Epithelial cell of esophagus (primary cell): ENCODE results near the gene FIBP.

Experiments
- DNase-seq: peaks from one replicate; pipeline ENCODE4 v3.0.0; 2010; ENCODE audit warnings: low read depth
- H3K4me3 ChIP-seq: 2 replicates; pipeline ENCODE4 v1.5.1; 2011; ENCODE audit warnings: mild to moderate bottlenecking, low read length, control low read depth
- TF ChIP-seq, protein P1 (sequence below): IDR thresholded peaks from 2 replicates; pipeline ENCODE4 v1.5.1; 2011; ENCODE audit warnings: low read depth, mild to moderate bottlenecking, low read length, control low read depth, inconsistent platforms; ENCODE audit not compliant: insufficient read depth; ENCODE audit errors: missing control alignments

FIBP gene

DNA sequence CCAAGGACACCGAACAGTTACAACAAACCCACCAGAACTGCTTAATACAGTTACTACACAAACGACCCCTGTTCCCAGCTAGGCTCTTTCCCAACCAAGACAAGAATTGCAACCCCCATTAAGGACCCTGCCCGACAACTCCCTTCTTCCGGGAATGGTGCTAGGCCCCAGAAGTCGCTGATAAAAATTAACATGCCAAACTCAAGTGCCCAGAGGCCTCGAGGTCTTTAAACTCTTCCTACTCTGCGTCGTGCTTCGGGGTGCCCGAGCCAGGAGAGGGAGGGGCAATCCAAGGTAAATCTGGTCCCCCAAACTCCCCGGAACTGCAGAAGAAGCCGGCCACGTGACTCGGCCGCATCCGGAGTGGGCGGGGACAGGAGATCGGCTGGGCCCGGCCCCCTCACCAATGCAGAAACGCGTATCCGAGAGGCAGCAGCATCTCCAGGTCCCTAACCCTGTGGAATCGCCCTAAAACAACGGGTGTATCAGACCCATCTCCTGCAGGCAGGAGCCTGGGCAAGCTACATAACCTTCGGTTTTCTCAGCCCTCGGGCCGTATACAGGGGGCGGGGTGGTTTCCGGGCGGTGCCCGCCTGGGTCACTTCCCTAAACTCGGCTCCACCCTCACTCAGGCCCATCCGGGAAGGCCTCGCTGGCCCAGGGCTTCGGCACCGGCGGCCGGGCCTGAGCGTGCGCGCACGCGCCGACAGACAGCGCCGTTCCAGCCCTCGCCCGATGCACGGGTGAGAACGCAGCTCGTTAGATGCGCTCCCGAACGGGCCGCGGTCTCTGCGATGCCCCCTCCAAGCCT is 31.4 kb downstream of the FIBP start:
- peak; percentile 73 for DNase-seq
- peak overlapping the region; percentile 92 for H3K4me3 ChIP-seq
- TF ChIP-seq, protein P1, sequence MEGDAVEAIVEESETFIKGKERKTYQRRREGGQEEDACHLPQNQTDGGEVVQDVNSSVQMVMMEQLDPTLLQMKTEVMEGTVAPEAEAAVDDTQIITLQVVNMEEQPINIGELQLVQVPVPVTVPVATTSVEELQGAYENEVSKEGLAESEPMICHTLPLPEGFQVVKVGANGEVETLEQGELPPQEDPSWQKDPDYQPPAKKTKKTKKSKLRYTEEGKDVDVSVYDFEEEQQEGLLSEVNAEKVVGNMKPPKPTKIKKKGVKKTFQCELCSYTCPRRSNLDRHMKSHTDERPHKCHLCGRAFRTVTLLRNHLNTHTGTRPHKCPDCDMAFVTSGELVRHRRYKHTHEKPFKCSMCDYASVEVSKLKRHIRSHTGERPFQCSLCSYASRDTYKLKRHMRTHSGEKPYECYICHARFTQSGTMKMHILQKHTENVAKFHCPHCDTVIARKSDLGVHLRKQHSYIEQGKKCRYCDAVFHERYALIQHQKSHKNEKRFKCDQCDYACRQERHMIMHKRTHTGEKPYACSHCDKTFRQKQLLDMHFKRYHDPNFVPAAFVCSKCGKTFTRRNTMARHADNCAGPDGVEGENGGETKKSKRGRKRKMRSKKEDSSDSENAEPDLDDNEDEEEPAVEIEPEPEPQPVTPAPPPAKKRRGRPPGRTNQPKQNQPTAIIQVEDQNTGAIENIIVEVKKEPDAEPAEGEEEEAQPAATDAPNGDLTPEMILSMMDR = no peak

DNA sequence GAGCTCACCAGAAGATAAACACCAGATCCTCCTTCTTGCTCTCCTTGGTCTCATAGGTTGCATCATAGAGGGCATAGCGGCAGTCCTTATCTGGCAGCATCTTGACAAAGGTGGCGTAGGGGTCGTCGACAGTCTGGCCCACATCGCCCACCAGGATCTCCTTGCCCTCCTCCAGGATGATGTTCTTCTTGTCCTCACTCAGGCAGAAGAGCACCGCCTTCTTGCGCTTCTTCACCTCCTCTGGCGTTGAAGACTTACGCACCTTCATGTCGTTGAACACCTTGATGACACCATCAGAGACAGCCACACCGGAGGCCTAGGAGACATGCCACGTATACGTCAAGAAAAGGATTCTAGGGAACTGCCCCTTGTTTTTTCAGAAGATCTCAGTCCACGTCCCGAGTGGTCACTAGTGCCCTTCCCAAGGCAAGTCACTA is 32.3 kb downstream of the FIBP start:
- TF ChIP-seq, protein P1 = no peak
- no peak overlapping the region for H3K4me3 ChIP-seq
- no peak for DNase-seq

DNA sequence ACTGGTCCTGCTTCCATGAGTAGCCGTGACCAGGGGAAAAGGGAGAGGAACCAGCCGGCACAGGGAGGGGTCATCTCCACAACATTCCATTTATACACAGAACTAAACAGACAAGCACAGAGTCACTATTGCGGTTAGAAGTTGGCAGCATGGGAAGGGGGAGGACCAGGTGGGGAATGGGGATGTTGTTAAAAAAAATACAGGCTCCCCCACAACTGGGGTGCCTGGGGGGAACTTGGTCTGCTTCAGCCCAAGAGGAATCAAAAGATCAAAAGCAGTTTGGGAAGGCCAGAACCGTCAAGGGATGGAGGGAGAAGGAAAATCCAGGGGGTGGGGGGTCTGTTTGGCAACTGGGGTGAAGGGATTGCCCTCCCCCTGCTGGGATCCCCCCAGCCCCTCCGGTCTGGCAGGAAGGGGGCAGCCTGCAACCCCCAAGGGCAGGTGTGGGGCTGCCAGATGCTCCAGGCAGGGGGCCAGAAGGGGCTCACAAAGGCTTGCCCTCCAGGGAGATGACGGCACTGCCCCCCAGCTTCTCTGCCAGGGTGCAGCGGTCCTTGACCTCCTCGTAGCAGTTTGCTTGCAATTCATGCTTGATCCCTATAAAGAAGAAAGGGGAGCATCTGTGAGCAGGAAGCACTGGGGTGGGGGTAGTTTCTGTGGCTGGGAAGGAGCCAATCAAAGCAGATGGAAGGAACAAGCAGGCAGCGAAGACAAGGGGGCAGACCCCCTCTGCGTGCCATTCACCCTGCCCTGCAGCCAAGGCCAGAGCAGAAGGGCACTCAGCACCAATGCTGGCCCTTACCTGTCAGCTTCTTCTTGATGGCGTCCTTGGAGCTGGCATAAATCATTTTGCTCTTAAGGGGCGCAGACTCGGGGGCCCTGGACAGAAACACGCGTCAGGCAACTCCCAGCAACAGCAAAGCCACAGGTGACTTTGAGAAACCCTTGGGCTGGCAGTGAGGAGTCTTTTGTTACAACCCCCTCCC is 33.1 kb downstream of the FIBP start:
- no peak overlapping the region for H3K4me3 ChIP-seq
- TF ChIP-seq, protein P1 = no peak
- DNase-seq = no peak

DNA sequence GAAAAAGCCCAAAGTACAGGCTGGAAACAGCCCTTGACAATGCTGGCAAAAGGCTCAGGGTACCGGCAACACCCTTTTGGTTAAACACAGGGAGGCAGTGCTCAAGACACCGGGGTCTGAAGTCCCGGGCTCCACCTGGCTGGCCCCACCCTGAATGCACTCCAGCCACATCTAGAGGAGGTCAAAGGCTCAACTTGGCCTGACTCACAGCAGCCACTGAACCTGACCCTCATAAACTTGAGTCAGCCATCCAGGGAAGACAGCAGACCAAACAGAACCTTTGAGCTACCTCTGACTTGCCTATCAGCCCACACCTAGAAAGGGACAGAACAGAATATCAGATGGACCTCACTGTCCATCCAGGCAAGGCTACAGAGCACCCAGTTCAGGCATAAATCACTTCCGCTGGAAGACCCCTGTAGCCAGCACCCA is 34.1 kb downstream of the FIBP start:
- H3K4me3 ChIP-seq = no peak overlapping the region
- TF ChIP-seq, protein P1 = no peak
- no peak for DNase-seq

DNA sequence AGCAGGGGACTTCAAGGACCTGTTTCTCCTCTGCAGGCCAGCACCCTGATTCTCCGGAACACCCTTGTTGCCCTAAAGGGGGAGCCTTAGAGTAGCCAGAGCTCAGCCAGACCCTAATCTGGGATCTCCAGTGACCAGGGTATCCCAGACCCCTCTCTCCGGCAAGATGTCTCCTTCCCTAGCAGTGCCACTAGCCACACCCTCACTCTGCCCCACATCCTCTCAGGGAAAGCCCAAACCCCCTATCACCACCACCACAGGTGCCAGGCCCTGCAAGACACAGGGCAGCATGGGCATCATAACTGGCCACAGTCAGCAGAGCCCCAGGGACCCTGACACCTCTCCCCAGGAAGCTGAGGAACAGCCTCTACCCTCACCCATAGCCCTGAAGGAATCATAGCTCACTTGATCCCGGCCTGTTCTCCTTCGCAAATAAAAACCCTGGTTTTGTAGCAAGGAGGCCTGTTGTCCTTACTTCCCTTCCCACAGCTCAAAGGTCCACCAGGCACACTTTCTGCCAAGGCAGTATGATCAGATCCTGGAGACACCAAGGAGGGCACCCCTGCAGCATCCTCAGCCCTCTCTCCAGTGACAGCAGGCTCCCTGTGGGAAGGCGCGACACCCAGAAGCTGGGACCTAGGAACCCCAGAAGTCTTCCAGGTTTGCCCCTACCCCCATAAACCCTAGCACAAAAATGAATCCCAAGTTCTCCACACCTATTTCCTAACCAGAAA is 34.9 kb downstream of the FIBP start:
- TF ChIP-seq, protein P1 = no peak
- no peak for DNase-seq
- no peak overlapping the region for H3K4me3 ChIP-seq

DNA sequence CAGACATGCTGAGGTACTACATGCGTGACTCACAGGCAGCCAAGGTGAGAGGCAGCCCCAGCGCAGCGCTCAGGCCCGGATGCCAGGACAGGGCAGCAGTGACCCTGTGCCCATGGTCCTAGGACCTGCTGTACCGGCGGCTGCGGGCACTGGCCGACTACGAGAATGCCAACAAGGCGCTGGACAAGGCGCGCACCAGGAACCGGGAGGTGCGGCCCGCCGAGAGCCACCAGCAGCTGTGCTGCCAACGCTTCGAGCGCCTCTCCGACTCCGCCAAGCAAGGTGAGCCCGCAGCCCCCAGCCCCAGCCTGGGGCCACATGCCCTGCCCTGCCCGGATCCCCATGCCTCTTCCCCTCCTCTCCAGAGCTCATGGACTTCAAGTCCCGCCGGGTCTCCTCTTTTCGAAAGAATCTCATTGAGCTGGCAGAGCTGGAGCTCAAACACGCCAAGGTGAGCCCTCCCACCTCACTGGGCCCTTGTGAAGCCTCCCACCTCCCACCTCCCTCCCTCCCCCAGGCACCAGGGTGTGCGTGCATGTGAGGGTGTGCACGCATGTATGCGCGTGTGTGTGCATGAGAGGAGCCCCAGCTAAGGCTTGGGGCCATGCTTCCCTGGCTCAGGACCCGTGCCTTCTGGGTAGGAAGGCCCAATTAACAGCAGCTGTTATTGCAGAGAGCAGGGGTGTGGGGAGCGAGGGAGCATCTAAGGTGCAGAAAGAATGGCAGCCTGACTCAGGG is 35.6 kb downstream of the FIBP start:
- TF ChIP-seq, protein P1 = no peak
- no peak for DNase-seq
- H3K4me3 ChIP-seq = no peak overlapping the region
